ENCODE data around the gene MYH6.

The MYH6 gene

GRCh38 chr14:23431486-23431885 is 23.4 kb upstream of the MYH6 start:
- H3K9ac ChIP-seq (ENCODE audit: low read length), result no peak overlapping the region
- no peak overlapping the region for H3K18ac ChIP-seq (ENCODE audit: low read length)
- H3K79me2 ChIP-seq (ENCODE audit: control insufficient read depth, insufficient read depth, low read length, poor library complexity), result no peaks in the 10 kb centered on the region
- H3K4me3 ChIP-seq (ENCODE audit: low read depth, low read length), result peak overlapping the region; percentile 21
- H2BK5ac ChIP-seq (ENCODE audit: low read depth, low read length, poor library complexity), result no peak overlapping the region
- no peak overlapping the region for H3K27ac ChIP-seq (ENCODE audit: low read depth, low read length)
- H2BK120ac ChIP-seq (ENCODE audit: insufficient read depth, low read length, poor library complexity), result no peak overlapping the region
- H3K27me3 ChIP-seq (ENCODE audit: insufficient read depth, low read length), result no peaks in the 10 kb centered on the region
- H2AK5ac ChIP-seq (ENCODE audit: low read length), result no peak overlapping the region
- H3K36me3 ChIP-seq (ENCODE audit: control insufficient read depth in 1 of 2, insufficient read depth in 2 of 2, low read length in 2 of 2), result no peaks in the 10 kb centered on the region
- no peak overlapping the region for H4K12ac ChIP-seq (ENCODE audit: low read depth, low read length)
- peaks cover 4 to 5% of the 10 kb centered on the region in 2 experiments for H3K4me1 ChIP-seq (ENCODE audit: control insufficient read depth in 1 of 2, insufficient read depth in 2 of 2, low read length in 2 of 2)
- no CpG with 5 or more reads among the region's 10 CpGs for WGBS (ENCODE audit: extremely low coverage, insufficient coverage, insufficient read length)
- H2BK12ac ChIP-seq (ENCODE audit: low read length), result no peak overlapping the region
- H3K4me2 ChIP-seq (ENCODE audit: low read length), result no peak overlapping the region
- peaks cover 9% of the 10 kb centered on the region for H3K9me3 ChIP-seq (ENCODE audit: insufficient read depth, low read depth, low read length)
- no peak overlapping the region for H4K91ac ChIP-seq (ENCODE audit: low read depth, low read length)
- no peak overlapping the region for H3K14ac ChIP-seq (ENCODE audit: low read length)
- H3K4ac ChIP-seq (ENCODE audit: low read depth, low read length), result no peak overlapping the region
- no peak overlapping the region for H4K8ac ChIP-seq (ENCODE audit: low read depth, low read length)
- no peak overlapping the region for H2AFZ ChIP-seq (ENCODE audit: insufficient read depth, low read length, poor library complexity)
- H3K23ac ChIP-seq (ENCODE audit: low read length), result no peak overlapping the region
- H3K79me1 ChIP-seq (ENCODE audit: low read length), result no peaks in the 10 kb centered on the region
- no peak for DNase-seq

GRCh38 chr14:23430723-23431085 is 22.6 kb upstream of the MYH6 start:
- no peak overlapping the region for H3K23ac ChIP-seq (ENCODE audit: low read length)
- H2BK5ac ChIP-seq (ENCODE audit: low read depth, low read length, poor library complexity), result no peak overlapping the region
- H3K9ac ChIP-seq (ENCODE audit: low read length), result no peak overlapping the region
- H2AFZ ChIP-seq (ENCODE audit: insufficient read depth, low read length, poor library complexity), result no peak overlapping the region
- no peak overlapping the region for H4K91ac ChIP-seq (ENCODE audit: low read depth, low read length)
- peak in 1 of 2 donors; percentile 22 for DNase-seq
- no peaks in the 10 kb centered on the region for H3K79me1 ChIP-seq (ENCODE audit: low read length)
- no peak overlapping the region for H2BK12ac ChIP-seq (ENCODE audit: low read length)
- no peak overlapping the region for H3K14ac ChIP-seq (ENCODE audit: low read length)
- H3K4ac ChIP-seq (ENCODE audit: low read depth, low read length), result no peak overlapping the region
- no peak overlapping the region for H2AK5ac ChIP-seq (ENCODE audit: low read length)
- peaks cover 0 to 3% of the 10 kb centered on the region in 2 experiments for H3K4me1 ChIP-seq (ENCODE audit: control insufficient read depth in 1 of 2, insufficient read depth in 2 of 2, low read length in 2 of 2)
- H3K4me2 ChIP-seq (ENCODE audit: low read length), result no peak overlapping the region
- WGBS (ENCODE audit: extremely low coverage, insufficient coverage, insufficient read length), result no CpG with 5 or more reads among the region's 2 CpGs
- no peak overlapping the region for H3K4me3 ChIP-seq (ENCODE audit: low read depth, low read length)
- H3K27me3 ChIP-seq (ENCODE audit: insufficient read depth, low read length), result no peaks in the 10 kb centered on the region
- no peak overlapping the region for H4K8ac ChIP-seq (ENCODE audit: low read depth, low read length)
- no peak overlapping the region for H2BK120ac ChIP-seq (ENCODE audit: insufficient read depth, low read length, poor library complexity)
- H3K18ac ChIP-seq (ENCODE audit: low read length), result no peak overlapping the region
- no peak overlapping the region for H4K12ac ChIP-seq (ENCODE audit: low read depth, low read length)
- H3K79me2 ChIP-seq (ENCODE audit: control insufficient read depth, insufficient read depth, low read length, poor library complexity), result no peaks in the 10 kb centered on the region
- no peak overlapping the region for H3K27ac ChIP-seq (ENCODE audit: low read depth, low read length)
- H3K36me3 ChIP-seq (ENCODE audit: control insufficient read depth in 1 of 2, insufficient read depth in 2 of 2, low read length in 2 of 2), result no peaks in the 10 kb centered on the region
- peaks cover 9% of the 10 kb centered on the region for H3K9me3 ChIP-seq (ENCODE audit: insufficient read depth, low read depth, low read length)

- no peak overlapping the region for H3K18ac ChIP-seq (ENCODE audit: low read length)
- no peak overlapping the region for H4K12ac ChIP-seq (ENCODE audit: low read depth, low read length)
- H3K4me2 ChIP-seq (ENCODE audit: low read length), result no peak overlapping the region
- H3K27ac ChIP-seq (ENCODE audit: low read depth, low read length), result no peak overlapping the region
- no peaks in the 10 kb centered on the region for H3K79me2 ChIP-seq (ENCODE audit: control insufficient read depth, insufficient read depth, low read length, poor library complexity)
- no peak overlapping the region for H3K9ac ChIP-seq (ENCODE audit: low read length)
- no peaks in the 10 kb centered on the region for H3K36me3 ChIP-seq (ENCODE audit: control insufficient read depth in 1 of 2, insufficient read depth in 2 of 2, low read length in 2 of 2)
- H3K23ac ChIP-seq (ENCODE audit: low read length), result no peak overlapping the region
- H3K14ac ChIP-seq (ENCODE audit: low read length), result no peak overlapping the region
- H3K79me1 ChIP-seq (ENCODE audit: low read length), result no peaks in the 10 kb centered on the region
- no peak overlapping the region for H4K91ac ChIP-seq (ENCODE audit: low read depth, low read length)
- H2AFZ ChIP-seq (ENCODE audit: insufficient read depth, low read length, poor library complexity), result no peak overlapping the region
- no peak overlapping the region for H2BK12ac ChIP-seq (ENCODE audit: low read length)
- no CpG with 5 or more reads among the region's 10 CpGs for WGBS (ENCODE audit: extremely low coverage, insufficient coverage, insufficient read length)
- no peak overlapping the region for H3K4me3 ChIP-seq (ENCODE audit: low read depth, low read length)
- H2AK5ac ChIP-seq (ENCODE audit: low read length), result no peak overlapping the region
- peaks cover 9% of the 10 kb centered on the region for H3K9me3 ChIP-seq (ENCODE audit: insufficient read depth, low read depth, low read length)
- H3K4me1 ChIP-seq (ENCODE audit: control insufficient read depth in 1 of 2, insufficient read depth in 2 of 2, low read length in 2 of 2), result no peaks in the 10 kb centered on the region
- no peaks in the 10 kb centered on the region for H3K27me3 ChIP-seq (ENCODE audit: insufficient read depth, low read length)
- no peak overlapping the region for H2BK5ac ChIP-seq (ENCODE audit: low read depth, low read length, poor library complexity)
- no peak overlapping the region for H3K4ac ChIP-seq (ENCODE audit: low read depth, low read length)
- no peak overlapping the region for H2BK120ac ChIP-seq (ENCODE audit: insufficient read depth, low read length, poor library complexity)
- DNase-seq, result no peak
- H4K8ac ChIP-seq (ENCODE audit: low read depth, low read length), result no peak overlapping the region
Observed at GRCh38 chr14:23430016-23430722, 22.1 kb upstream of the MYH6 start.

- no CpG with 5 or more reads among the region's 13 CpGs for WGBS (ENCODE audit: extremely low coverage, insufficient coverage, insufficient read length)
- H3K36me3 ChIP-seq (ENCODE audit: control insufficient read depth in 1 of 2, insufficient read depth in 2 of 2, low read length in 2 of 2), result no peaks in the 10 kb centered on the region
- H2AFZ ChIP-seq (ENCODE audit: insufficient read depth, low read length, poor library complexity), result no peak overlapping the region
- no peak overlapping the region for H2BK120ac ChIP-seq (ENCODE audit: insufficient read depth, low read length, poor library complexity)
- no peak overlapping the region for H3K4me3 ChIP-seq (ENCODE audit: low read depth, low read length)
- H3K27ac ChIP-seq (ENCODE audit: low read depth, low read length), result no peak overlapping the region
- no peak overlapping the region for H3K4me2 ChIP-seq (ENCODE audit: low read length)
- no peak overlapping the region for H4K8ac ChIP-seq (ENCODE audit: low read depth, low read length)
- H3K14ac ChIP-seq (ENCODE audit: low read length), result no peak overlapping the region
- no peaks in the 10 kb centered on the region for H3K27me3 ChIP-seq (ENCODE audit: insufficient read depth, low read length)
- H3K4ac ChIP-seq (ENCODE audit: low read depth, low read length), result no peak overlapping the region
- no peak overlapping the region for H2BK5ac ChIP-seq (ENCODE audit: low read depth, low read length, poor library complexity)
- H3K79me1 ChIP-seq (ENCODE audit: low read length), result no peaks in the 10 kb centered on the region
- no peak overlapping the region for H2BK12ac ChIP-seq (ENCODE audit: low read length)
- no peak overlapping the region for H3K23ac ChIP-seq (ENCODE audit: low read length)
- no peak overlapping the region for H3K18ac ChIP-seq (ENCODE audit: low read length)
- no peak overlapping the region for H3K9ac ChIP-seq (ENCODE audit: low read length)
- DNase-seq, result no peak
- no peak overlapping the region for H4K12ac ChIP-seq (ENCODE audit: low read depth, low read length)
- peaks cover 10% of the 10 kb centered on the region for H3K9me3 ChIP-seq (ENCODE audit: insufficient read depth, low read depth, low read length)
- H3K79me2 ChIP-seq (ENCODE audit: control insufficient read depth, insufficient read depth, low read length, poor library complexity), result no peaks in the 10 kb centered on the region
- H4K91ac ChIP-seq (ENCODE audit: low read depth, low read length), result no peak overlapping the region
- H3K4me1 ChIP-seq (ENCODE audit: control insufficient read depth in 1 of 2, insufficient read depth in 2 of 2, low read length in 2 of 2), result no peaks in the 10 kb centered on the region
- H2AK5ac ChIP-seq (ENCODE audit: low read length), result no peak overlapping the region
Observed at GRCh38 chr14:23428686-23429495, 20.8 kb upstream of the MYH6 start.

Data from trophoblast cell (in vitro differentiated cells and primary cell).